ENCODE measurements around the gene ETNK2.

DNA sequence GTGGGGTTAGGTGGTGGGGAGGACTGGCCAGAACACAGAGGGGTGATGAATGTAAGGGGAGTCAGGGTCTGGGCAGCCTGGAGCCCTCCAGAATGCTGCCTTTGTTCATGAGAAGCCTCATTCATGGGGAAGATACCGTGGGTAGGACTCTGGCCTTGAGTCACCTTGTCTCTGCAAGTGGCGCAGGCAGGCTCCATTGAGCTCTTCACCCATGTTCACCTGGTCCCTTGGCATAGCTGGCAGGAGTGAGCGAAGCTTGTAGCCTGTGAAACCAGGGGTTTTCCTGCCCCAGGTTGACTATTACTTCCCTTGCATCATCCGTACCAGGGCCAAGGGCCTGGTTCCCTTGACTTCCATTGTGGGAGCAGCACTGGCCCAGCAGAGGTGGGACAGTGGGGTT is 53.2 kb downstream of the ETNK2 start:
- TF ChIP-seq POLR2A (IDR thresholded peaks at IDR 0.05) = no peak
- TF ChIP-seq, protein P1, sequence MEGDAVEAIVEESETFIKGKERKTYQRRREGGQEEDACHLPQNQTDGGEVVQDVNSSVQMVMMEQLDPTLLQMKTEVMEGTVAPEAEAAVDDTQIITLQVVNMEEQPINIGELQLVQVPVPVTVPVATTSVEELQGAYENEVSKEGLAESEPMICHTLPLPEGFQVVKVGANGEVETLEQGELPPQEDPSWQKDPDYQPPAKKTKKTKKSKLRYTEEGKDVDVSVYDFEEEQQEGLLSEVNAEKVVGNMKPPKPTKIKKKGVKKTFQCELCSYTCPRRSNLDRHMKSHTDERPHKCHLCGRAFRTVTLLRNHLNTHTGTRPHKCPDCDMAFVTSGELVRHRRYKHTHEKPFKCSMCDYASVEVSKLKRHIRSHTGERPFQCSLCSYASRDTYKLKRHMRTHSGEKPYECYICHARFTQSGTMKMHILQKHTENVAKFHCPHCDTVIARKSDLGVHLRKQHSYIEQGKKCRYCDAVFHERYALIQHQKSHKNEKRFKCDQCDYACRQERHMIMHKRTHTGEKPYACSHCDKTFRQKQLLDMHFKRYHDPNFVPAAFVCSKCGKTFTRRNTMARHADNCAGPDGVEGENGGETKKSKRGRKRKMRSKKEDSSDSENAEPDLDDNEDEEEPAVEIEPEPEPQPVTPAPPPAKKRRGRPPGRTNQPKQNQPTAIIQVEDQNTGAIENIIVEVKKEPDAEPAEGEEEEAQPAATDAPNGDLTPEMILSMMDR (IDR thresholded peaks at IDR 0.05) = no peak

Measured in right lobe of liver (tissue), 4 donors.